PC-9 (cell line): ENCODE results near the gene CTCF.
"Not testable (repeated sequence)": the region's sequence is repeated elsewhere in the genome, so short reads cannot be mapped to it uniquely, and the experiment has no call there.

Experiments
- CTCF ChIP-seq: fragments of 200-600 bp; sonication (generic); conservative IDR thresholded peaks from 2 replicates; pipeline ENCODE4 v1.6.1; 2017; ENCODE audit warnings: mixed run types, antibody characterized with exemption, mild to moderate bottlenecking, moderate library complexity
- EZH2 ChIP-seq: fragments of 200-600 bp; sonication (generic); IDR thresholded peaks from 2 replicates; pipeline ENCODE4 v1.8.0; 2017; ENCODE audit warnings: antibody characterized with exemption, low read depth

- not testable (repeated sequence) for TF ChIP-seq CTCF, EZH2
Observed at GRCh38 chr16:67513892-67514291, 48.4 kb upstream of the CTCF start.
